Fibroblast of mammary gland (primary cell): ENCODE data around the gene SPDYE4.

Experiments used
- DNase-seq: peaks from one replicate; pipeline ENCODE4 v3.0.0-alpha.2; 2010; ENCODE audit warnings: low read depth
- H3K4me3 ChIP-seq: 2 replicates; pipeline ENCODE4 v1.5.1; 2011; ENCODE audit warnings: low read depth, mild to moderate bottlenecking, low read length, moderate library complexity; ENCODE audit not compliant: control insufficient read depth
- TF ChIP-seq, protein P1 (sequence below): conservative IDR thresholded peaks from 2 replicates; pipeline ENCODE4 v1.5.1; 2011; ENCODE audit warnings: low read depth, low read length, inconsistent platforms; ENCODE audit not compliant: control insufficient read depth, insufficient read depth

SPDYE4 gene

DNA sequence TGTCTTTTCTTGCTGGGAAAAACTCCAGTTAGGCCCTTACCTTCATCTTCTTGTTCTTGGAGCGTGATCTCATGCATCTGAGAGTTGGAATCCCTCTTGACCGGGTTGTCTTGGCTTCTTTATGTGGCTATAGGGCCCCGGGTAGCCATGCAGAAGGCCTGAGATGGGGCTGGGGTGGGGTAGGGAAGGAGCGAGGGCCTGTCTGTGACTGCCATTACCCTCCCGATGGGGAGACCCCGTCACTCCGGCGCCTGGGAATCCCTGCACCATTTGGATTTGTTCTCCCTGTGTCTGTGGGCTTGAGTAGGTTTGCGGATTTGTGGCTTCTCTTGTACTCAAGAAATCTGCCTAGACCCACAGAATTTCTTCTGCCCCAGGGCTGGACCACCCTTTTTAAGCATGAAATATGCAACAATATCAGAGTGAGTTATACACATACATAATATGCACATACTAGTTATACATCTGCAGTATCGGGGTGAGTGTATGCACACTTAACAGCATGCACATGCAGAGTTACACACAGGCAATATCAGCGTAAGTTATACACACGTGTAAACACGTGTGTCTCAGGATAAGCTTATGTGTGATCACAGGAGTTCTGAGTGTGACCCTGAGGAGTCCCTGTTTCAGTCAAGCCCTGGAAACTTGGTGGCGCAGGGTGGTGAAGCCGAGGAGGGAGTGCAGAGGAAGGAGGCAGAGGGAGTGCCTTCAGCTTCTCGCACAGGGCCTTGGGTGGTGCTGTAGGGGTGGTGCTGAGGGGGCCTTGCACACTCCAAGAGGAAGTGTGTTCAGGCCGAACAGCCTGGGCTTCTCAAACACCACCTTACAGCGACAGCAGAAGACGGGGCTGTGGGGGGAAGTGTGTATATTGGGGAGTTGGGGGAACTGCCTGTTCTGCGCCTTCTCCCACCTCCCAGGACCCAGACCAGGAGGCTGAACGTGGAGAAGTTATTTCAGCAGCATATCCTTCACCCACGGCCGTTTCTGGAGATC, 32.2 kb downstream of the SPDYE4 start:
- DNase-seq, result no peak
- TF ChIP-seq, protein P1, sequence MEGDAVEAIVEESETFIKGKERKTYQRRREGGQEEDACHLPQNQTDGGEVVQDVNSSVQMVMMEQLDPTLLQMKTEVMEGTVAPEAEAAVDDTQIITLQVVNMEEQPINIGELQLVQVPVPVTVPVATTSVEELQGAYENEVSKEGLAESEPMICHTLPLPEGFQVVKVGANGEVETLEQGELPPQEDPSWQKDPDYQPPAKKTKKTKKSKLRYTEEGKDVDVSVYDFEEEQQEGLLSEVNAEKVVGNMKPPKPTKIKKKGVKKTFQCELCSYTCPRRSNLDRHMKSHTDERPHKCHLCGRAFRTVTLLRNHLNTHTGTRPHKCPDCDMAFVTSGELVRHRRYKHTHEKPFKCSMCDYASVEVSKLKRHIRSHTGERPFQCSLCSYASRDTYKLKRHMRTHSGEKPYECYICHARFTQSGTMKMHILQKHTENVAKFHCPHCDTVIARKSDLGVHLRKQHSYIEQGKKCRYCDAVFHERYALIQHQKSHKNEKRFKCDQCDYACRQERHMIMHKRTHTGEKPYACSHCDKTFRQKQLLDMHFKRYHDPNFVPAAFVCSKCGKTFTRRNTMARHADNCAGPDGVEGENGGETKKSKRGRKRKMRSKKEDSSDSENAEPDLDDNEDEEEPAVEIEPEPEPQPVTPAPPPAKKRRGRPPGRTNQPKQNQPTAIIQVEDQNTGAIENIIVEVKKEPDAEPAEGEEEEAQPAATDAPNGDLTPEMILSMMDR, result no peak
- H3K4me3 ChIP-seq, result no peak overlapping the region

DNA sequence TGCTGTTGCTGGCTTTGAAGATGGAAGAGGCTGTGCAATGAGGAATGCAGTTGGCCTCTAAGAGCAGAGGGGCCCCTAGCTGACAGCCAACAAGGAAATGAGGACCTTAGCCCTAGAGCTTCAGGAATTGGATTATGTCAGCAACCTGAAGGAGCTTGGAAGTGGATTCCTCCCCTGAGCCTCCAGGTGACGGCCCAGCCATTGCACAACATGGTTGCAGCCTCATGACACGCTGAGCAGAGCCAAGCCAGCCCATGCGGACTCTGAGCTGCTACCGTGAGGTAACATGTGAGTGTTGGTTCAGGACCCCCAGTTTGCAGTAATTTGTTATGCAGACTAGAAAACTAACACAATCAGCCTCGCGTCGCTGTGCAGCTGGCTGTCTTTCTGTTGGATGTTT, 33.9 kb downstream of the SPDYE4 start:
- no peak overlapping the region for H3K4me3 ChIP-seq
- TF ChIP-seq, protein P1, result no peak
- no peak for DNase-seq

DNA sequence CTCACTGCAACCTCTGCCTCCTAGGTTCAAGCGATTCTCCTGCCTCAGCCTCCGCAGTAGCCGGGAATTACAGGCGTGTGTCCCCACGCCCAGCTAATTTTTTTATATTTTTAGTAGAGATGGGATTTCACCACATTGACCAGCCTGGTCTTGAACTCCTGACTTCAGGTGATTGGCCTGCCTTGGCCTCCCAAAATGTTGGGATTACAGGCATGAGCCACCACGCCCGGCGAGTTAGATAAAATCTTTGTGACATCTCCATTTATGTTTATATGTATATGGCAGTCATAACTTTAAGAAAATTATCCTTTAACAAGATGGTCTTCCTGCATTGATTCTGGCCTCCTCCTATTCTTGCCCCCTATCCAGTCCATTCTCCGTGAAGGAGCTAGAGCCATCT, 37.8 kb downstream of the SPDYE4 start:
- TF ChIP-seq, protein P1, result no peak
- no peak for DNase-seq
- no peak overlapping the region for H3K4me3 ChIP-seq

DNA sequence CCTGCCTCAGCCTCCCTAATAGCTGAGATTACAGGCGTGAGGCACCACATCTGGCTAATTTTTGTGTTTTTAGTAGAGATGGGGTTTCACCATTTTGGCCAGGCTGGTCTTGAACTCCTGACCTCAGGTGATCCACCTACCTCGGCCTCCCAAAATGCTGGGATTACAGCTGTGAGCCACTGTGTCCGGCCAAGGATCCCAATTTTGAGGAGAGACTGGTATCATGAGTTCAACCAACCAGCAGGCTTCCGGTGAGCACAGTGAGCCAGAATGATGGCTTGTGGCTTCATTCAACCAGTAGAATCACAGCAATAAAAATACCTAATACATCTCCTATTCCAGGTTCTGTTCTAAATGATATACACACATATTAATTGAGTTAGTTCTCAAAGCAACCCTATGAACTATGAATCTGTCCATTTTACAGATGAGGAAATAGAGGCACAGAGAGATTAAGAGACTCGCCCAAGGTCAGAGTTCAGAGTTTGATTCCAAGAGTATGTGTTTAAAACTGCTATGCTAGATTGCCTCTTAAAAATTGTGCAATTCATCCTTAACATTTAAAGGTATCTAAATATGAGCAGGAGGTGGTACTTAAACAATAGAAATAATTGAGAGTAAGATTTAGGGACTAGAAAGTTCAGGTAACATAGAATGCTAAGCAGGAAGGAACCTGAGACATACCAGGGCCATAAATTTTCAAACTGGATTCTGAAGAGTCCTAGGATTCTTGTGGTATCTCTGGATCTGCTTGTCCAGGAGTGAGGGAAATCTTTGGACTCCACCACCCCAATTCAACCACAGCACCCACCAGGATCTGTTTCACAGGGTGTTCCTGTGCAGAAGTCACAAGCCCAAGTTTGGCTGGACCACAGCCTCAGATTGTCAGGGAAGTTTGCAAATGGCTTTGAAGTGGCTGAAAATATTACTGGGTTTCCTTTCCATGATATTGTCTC, 38.8 kb downstream of the SPDYE4 start:
- TF ChIP-seq, protein P1, result no peak
- H3K4me3 ChIP-seq, result no peak overlapping the region
- DNase-seq, result no peak

DNA sequence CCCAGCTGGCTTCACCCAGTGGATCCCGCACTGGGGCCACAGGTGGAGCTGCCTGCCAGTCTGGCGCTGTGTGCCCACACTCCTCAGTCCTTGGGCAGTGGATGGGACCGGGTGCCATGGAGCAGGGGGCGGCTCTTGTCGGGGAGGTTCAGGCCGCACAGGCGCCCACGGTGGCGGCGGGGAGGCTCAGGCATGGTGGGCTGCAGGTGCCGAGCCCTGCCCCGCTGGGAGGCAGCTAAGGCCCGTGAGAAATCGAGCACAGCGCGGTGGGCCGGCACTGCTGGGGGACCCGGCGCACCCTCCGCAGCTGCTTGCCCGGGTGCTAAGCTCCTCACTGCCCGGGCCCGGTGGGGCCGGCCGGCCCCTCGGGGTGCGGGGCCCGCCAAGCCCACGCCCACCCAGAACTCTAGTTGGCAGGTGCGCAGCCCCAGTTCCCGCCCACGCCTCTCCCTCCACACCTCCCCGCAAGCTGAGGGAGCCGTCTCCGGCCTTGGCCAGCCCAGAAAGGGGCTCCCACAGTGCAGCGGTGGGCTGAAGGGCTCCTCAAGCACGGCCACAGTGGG, 40.3 kb downstream of the SPDYE4 start:
- no peak for DNase-seq
- no peak overlapping the region for H3K4me3 ChIP-seq
- TF ChIP-seq, protein P1, result no peak

DNA sequence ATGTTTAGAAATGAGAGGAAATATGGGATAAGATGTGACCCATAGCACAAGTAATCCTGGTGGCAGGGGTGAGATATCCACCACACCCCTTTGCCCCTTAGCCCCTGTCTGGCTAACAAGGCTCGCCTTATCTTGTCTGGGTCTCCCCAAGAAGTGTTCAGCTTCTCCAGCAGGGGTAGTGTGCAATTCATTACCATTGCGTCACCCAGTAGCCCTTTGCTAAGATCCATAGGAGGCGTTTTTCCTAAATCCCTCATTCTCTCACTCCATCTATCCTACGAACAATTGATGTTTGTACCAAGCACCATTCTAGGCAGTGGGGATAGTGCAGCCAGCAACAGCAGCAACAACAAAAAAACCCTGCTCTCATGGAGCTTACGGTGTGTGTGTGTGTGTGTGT, 44.5 kb downstream of the SPDYE4 start:
- no peak for DNase-seq
- TF ChIP-seq, protein P1, result no peak
- no peak overlapping the region for H3K4me3 ChIP-seq
